DMS114 treated with DMSO at 0.1 percent for 48 hours (cell line): Measurements from ENCODE around the gene RPS29.
"Not testable (repeated sequence)": the region's sequence is repeated elsewhere in the genome, so short reads cannot be mapped to it uniquely, and the experiment has no call there.

Source experiments
- DNase-seq: peaks from one replicate; lab custom pipeline; 2025; ENCODE audit not compliant: unreplicated experiment; lab: John Stamatoyannopoulos, UW

RPS29 gene

DNA sequence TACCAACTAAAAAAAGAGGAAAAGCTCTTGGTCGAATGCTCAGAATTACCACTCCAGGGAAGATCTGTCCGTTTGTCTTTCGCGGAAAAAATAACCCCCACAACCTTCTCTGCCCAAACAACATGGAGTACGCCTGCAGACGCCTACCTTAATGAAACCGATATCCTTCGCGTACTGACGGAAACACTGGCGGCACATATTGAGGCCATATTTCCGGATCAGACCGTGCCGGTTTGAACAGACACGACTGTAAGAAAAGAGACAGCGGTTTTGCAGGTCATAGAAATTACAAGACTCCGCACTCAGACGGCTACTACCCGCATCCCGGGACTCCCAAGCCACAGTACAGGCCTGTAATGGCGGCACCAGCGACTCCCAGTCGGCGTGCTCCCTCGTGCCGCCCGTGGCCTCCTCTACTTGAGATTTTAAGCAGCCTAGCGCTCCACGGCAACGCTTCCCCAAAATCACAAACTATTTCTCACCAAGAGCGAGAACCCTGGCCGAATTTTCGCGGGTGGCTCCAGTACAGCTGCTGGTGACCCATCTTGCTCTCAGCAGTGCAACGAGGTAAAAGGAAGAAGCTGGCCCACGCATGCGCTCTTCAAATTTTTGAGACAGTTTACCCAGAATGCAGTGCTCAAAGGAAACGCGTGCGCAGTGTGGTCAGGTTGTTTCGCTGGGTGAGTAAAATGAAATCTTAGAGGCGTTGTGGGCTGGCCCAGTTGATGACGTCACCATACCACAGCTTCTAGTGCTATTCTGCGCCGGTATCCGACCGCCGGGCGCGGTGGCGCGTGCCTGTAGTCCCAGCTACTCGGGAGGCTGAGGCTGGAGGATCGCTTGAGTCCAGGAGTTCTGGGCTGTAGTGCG, at the start of gene RPS29:
RPS29 (minus strand) TSS at position 578 of the 870 bp plus-strand sequence; CDS start at position 544, 34 bp downstream.
- DNase-seq: peak; percentile 96

DNA sequence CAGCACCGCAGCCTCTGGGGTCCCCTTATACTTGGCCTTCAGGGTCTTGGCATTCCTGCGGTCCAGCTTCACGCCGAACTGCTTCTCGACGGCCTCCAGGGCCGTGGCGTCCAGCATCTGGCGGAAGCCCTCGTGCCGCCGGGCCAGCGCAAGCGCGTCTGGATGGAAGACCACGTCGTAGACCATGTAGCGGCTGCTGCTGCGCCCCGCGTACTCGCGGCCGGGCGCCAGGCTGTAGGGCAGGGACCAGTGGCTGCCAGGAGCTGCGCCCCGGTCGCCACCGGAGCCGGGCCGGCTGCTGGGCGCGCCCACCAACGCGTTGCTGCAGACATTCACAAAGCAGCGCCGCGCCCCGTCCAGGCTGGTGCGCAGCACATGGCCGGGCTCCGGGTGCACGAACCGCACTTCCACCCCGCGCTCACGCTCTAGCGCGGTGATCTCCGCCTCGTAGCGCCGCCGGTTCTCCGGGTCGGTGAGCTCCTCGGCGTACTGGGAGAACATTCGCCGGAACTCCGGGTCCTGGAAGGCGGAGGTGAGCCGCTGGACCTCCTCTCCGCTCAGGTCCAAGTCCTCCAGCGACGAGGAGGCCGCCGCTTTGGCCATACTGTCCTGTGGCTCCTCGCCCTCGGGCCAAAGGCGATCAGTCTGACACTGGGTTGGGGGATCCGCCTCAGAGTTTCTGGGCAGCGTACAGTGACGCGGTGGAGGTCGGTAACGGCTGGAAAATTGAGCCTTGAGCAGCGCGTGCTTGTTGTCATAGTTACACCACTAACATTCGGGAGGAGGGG, 48.6 kb upstream of the RPS29 start, which contains the start of gene DNAAF2:
DNAAF2 (minus strand) TSS at position 698 of the 788 bp plus-strand sequence; CDS start at position 603, 95 bp downstream.
- DNase-seq: no peak

DNA sequence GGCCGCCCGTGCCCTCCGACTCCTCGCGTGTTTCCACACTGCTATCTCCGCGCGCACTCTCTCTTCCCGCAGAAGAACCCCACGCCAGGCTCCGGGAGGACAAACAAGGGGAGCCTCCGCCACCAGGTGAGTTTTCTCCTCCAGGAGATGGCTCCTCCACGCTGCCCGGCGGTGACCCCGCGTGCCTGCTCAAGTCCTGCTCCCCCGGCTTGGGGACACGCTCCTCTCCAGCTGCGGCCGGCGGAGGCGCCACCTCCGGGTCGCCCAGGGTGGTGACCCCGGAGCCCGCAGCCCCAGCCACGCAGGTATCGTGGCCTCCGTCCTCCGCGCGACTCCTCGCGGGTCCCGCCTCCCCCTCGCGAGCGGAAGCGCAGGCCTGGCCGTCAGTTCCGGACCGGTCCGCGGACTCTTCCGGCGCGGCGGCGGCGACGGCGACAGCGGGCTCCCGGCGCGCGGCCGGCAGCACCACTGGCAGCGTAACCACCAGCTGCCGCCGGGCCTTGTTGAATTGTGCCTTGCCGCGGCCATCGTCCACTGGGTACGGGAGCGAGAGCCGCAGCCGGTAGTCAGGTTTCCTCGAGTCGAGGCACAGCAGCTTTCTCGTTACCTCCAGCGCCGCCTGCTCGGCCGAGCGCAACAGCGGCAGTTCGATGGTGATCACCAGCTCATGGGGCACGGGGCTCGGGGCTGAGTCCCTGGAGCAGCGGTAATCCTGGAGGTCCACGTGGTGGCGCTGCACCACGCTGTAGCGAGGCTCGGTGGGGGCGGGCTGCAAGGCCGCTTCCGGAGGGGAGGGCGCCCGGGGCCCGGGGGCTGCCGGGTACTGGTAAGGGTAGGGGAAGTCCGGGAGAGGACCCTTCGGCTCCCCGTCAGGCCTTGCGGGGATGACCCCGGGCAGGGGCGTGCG, 47.7 kb upstream of the RPS29 start:
- DNase-seq: peak; percentile 80

DNA sequence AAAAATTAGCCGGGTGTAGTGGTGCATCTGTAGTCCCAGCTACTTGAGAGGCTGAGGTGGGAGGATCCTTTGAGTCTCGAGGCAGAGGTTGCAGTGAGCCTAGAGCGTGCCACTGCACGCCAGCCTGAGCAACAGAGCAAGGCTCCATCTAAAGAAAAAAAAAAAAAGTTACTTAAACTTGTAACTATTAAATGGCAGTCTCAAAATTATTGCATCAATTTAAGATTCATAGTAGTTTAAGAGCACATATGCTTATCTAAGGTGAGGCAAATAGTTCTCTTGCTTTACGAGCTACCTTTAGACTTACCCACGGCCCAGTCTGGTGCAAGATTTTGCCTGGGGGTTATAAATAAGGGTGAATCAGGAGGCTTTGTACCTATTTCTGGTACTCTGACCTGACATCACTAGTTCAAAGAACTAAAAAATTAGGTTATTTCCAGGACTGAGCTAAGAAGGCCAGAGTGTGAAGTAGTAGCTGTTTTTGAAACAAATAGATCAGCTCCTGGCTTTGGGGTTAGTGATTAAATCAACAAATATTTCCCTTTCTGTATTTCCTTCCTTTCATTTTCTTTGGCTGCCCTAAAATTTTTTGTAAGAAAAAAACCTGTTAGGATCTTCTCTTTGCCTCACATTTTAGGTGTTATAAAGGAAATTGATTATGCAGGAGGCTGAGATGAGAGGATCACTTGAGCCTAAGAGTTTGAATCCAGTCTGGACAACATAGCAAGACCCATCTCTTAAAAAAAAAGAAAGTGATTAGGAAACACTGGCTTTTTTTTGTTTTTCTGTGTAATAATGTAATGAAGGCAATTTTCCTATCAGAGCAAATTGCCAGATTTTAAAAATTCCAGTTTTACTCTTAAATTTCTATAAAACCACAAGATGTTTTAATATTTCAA, 38.0 kb upstream of the RPS29 start:
- DNase-seq: no peak

DNA sequence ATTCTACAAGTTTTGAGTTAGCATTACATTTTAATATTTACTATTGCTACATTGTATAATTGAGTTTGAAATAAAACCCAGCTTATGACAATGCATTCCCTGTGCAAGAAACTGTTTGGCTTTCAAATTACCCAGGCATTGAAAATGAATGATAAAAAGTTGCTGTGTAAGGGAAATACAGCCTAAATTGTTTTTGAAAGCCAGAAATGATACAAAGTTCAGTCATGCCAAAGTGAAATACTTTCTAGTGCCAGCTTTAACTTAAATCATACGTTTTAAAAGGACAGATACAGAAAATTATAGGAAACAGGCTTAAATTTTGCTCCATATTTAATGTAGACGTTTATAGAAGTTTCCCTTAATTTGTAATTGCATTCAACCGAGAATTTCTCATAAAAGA, 37.2 kb upstream of the RPS29 start:
- DNase-seq: no peak

DNA sequence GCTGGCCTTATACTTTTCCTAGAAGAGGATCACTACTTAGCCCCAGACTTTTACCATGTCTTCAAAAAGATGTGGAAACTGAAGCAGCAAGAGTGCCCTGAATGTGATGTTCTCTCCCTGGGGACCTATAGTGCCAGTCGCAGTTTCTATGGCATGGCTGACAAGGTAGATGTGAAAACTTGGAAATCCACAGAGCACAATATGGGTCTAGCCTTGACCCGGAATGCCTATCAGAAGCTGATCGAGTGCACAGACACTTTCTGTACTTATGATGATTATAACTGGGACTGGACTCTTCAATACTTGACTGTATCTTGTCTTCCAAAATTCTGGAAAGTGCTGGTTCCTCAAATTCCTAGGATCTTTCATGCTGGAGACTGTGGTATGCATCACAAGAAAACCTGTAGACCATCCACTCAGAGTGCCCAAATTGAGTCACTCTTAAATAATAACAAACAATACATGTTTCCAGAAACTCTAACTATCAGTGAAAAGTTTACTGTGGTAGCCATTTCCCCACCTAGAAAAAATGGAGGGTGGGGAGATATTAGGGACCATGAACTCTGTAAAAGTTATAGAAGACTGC, 35.9 kb upstream of the RPS29 start:
- DNase-seq: no peak

DNA sequence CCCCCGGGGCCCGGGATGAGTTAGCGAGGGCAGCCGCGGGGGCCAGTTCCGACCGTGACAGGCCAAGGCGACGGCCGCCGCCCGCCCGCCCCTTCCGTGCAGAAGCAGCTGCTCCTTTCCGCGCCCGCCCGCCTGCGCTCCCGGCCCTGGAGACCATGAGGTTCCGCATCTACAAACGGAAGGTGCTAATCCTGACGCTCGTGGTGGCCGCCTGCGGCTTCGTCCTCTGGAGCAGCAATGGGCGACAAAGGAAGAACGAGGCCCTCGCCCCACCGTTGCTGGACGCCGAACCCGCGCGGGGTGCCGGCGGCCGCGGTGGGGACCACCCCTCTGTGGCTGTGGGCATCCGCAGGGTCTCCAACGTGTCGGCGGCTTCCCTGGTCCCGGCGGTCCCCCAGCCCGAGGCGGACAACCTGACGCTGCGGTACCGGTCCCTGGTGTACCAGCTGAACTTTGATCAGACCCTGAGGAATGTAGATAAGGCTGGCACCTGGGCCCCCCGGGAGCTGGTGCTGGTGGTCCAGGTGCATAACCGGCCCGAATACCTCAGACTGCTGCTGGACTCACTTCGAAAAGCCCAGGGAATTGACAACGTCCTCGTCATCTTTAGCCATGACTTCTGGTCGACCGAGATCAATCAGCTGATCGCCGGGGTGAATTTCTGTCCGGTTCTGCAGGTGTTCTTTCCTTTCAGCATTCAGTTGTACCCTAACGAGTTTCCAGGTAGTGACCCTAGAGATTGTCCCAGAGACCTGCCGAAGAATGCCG, 35.1 kb upstream of the RPS29 start:
- no peak for DNase-seq

DNA sequence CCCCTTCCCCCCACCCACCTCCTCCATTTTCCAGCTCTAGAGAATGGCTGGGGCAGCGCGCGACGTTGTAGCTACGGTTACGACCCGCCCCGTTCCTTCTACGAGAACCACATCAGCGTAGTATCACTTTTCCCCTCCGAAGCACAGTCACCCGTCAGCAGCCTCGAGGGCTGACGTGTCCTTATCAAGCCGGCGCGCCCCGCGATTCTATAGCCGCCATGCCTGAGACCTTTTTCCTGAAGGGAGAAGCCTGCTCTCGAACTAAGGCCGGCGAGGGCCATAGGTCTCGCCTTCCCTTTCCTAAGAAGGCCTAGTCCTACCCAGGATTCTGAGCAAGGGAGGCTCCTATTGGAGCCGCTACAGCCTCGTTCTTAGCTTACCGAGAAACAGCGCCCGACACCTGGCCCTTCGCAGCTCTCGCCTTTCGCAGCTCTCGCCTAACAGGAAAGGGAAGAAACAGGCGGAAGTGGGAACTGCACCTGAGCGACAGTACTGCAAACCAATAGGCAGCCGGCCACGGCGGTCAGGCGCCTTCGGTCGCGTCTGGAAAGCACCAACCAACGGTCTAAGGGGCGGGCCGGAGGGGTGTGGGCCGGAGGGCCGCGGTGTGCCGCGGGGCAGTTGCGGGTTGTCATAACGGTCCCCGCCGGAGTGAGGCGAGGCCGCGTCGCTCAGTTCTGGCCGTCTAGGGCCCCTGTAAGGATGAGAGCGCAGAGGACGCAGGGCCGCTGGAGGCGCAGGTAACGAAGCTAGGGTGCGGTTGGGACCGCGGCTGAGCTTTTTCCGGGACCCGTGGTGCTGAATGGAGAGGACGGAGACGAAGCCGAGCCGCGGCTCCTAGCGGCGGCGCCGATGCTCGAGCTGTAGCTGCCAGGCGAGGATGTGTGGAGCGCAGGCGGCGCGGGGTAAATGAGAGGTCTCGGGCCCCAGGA, 34.3 kb upstream of the RPS29 start, which contains the start of the genes MGAT2 and RPL36AL:
MGAT2 (plus strand) TSS at position 618 of the 932 bp plus-strand sequence. CDS start 470 bp downstream, outside the sequence.
RPL36AL (minus strand) TSS at position 445 of the 932 bp plus-strand sequence. CDS start 1,522 bp downstream, outside the sequence.
- peak; percentile 92 for DNase-seq

DNA sequence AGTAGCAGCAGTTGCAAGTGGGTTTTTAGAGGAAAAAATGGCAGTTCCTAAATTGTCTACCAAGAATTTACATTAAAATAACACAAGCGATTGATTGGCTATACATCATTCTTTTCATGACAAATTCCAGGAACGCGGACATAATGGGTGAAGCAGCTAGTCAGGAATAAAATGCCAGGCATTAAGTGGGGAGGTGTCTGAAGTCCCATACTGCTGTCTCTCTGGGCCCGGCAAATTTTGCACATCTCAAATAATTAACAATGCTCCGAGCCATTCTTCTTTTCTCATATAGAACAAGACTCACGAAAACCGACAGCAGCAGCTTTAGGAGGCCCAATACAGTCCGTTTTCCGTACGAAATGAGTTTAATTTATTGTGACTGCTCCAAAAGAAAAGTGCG, 33.5 kb upstream of the RPS29 start:
- no peak for DNase-seq

DNA sequence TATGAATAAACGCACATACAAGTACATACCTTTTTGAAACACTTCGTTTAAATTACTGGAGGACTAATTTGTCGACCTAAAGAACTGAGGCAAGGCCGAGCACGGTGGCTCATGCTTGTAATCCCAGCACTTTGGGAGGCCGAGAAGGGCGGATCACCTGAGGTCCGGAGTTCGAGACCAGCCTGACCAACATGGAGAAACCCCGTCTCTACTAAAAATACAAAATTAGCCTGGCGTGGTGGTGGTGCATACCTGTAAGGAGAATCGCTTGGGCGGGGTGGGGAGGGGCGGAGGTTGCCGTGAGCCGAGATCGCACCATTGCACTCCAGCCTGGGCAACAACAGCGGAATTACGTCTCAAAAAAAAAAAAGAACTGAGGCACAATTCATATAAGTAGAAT, 33.1 kb upstream of the RPS29 start:
- not testable (repeated sequence) for DNase-seq

DNA sequence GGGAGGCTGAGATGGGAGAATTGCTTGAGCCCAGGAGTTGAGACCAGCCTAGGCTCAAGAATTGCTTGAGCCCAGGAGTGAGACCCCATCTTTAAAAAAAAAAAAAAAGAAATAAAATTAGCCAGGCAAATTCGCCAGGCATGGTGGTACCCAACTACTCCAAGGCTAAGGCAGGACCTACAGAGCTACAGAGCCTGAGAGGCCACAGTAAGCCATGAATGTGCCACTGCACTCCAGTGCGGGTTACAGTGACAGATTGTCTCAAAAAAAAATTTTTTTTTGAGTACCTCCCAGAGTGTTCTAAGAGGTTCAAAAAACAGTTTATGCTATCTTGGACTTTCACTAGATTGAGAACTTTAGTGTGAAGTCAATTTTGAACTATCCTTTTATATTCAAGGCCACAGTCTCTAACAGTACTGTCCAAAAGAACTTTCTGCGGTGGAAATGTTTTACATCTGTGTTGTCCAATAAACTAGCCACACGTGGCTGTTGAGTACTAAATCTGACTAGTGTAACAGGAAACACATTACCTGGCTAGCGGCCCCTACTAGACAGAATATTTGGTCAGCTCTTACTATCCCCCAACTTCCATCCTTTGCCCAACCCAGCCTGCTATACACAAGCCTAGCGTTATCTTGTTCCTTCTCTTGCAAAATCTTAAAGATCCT, 31.8 kb upstream of the RPS29 start:
- DNase-seq: no peak

DNA sequence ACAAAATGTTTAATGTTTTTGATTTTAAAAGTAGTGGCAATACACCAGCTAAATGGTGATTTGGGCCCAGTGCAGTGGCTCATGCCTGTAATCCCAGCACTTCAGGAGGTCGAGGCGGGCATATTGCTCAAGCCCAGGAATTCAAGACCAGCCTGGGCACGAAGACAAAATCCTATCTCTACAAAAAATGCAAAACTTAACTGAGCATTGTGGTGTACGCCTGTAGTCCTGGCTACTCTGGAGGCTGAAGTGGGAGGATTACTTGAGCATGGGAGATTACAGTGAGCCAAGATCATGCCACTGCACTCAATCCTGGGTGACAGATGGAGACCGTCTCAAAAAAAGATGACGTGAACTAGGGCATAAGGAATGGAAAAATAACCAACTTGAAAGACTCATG, 29.6 kb upstream of the RPS29 start:
- no peak for DNase-seq

DNA sequence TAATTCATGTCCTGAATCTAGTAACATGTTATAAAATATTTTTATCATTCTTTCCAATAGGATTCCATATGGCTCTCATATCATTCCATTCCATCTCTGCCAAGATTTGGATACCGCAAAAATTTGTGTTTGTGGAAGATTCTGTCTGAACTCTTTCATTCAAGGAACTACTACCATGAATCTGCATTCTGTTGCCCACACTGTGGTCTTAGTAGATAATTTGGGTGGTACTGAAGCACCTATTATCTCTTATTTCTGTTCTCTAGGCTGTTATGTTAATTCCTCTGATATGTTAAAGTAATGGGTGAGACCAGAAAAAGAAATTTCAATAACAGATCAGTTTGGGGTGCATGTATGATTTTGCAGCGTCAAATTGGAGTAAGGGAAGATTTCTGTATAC, 28.0 kb upstream of the RPS29 start:
- DNase-seq: no peak

DNA sequence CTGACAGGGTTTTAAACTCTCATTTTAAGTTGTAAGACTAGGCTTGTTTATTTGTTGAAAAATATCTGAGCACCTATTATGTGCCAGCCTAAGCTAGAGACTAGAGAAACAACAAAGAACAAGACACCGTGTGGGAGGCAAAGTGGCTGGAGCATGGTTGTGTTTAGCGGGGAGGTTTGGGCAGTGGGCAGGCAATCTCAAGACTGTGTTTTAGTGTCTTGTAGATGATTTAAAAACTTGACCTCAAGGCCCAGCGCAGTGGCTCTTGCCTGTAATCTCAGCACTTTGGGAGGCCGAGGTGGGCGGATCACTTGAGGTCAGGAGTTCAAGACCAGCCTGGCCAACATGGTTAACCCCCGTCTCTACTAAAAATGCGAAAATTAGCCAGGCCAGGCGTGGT, 26.5 kb upstream of the RPS29 start:
- no peak for DNase-seq

DNA sequence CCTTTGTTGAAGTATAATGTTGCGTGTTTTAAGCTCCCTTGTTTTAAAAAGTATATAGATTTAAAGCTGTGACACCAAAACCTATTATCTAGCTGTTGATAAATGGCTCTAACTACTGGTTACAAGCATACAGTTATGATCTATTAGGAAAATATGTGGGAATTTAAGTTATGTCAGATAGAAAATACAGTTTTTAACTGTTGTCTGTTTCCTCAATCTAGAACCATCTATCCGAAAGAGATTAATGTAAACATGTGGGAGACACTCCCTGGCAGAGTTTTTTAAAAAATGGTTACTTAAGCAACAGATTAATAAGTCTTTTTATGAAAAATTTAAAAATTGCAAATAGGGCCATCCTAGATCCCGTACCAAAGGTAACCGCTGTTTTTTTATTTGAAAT, 26.1 kb upstream of the RPS29 start:
- DNase-seq: no peak

DNA sequence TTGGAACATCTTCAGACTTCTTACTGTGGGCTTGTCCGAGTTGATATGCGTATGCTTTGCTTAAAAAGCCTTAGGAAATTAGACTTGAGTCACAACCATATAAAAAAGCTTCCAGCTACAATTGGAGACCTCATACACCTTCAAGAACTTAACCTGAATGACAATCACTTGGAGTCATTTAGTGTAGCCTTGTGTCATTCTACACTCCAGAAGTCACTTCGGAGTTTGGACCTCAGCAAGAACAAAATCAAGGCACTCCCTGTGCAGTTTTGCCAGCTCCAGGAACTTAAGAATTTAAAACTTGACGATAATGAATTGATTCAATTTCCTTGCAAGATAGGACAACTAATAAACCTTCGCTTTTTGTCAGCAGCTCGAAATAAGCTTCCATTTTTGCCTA, 21.4 kb upstream of the RPS29 start:
- no peak for DNase-seq
